HG02588 (cell line): ENCODE measurements around the gene SPARCL1.
"Not testable (repeated sequence)": the region's sequence is repeated elsewhere in the genome, so short reads cannot be mapped to it uniquely, and the experiment has no call there.

Source experiments
- ATAC-seq: cut with Tn5 transposase; IDR thresholded peaks from one replicate; pipeline ENCODE4 v1.9.1; 2021; ENCODE audit warnings: mild to moderate bottlenecking, moderate library complexity; ENCODE audit not compliant: unreplicated experiment

SPARCL1 gene

GRCh38 chr4:87529187-87529586 is at the start of gene SPARCL1:
Gene SPARCL1 (minus strand): TSS chr4:87529376. CDS start chr4:87499574, 29,802 bp downstream.
- ATAC-seq: no peak

GRCh38 chr4:87575983-87576382 is 46.8 kb upstream of the SPARCL1 start:
- ATAC-seq: no peak

GRCh38 chr4:87575408-87575807 is 46.2 kb upstream of the SPARCL1 start:
- no peak for ATAC-seq

GRCh38 chr4:87574996-87575395 is 45.8 kb upstream of the SPARCL1 start:
- no peak for ATAC-seq

GRCh38 chr4:87574376-87574775 is 45.2 kb upstream of the SPARCL1 start:
- ATAC-seq: not testable (repeated sequence)

- no peak for ATAC-seq
Measured at GRCh38 chr4:87570290-87570805, 41.2 kb upstream of the SPARCL1 start.

GRCh38 chr4:87567191-87567590 is 38.0 kb upstream of the SPARCL1 start:
- no peak for ATAC-seq

- ATAC-seq: no peak
Measured at GRCh38 chr4:87566276-87566675, 37.1 kb upstream of the SPARCL1 start.

- ATAC-seq: no peak
Measured at GRCh38 chr4:87565746-87566145, 36.6 kb upstream of the SPARCL1 start.

- no peak for ATAC-seq
Measured at GRCh38 chr4:87560802-87561201, 31.6 kb upstream of the SPARCL1 start.

GRCh38 chr4:87559090-87559837 is 30.1 kb upstream of the SPARCL1 start:
- ATAC-seq: peak; percentile 100

- no peak for ATAC-seq
Measured at GRCh38 chr4:87557348-87557747, 28.2 kb upstream of the SPARCL1 start.

GRCh38 chr4:87555773-87556619 is 26.8 kb upstream of the SPARCL1 start:
- ATAC-seq: no peak

- ATAC-seq: no peak
Measured at GRCh38 chr4:87553182-87553581, 24.0 kb upstream of the SPARCL1 start.

GRCh38 chr4:87551361-87551760 is 22.2 kb upstream of the SPARCL1 start:
- no peak for ATAC-seq

- no peak for ATAC-seq
Measured at GRCh38 chr4:87547016-87547708, 18.0 kb upstream of the SPARCL1 start.

- ATAC-seq: no peak
Measured at GRCh38 chr4:87545052-87545451, 15.9 kb upstream of the SPARCL1 start.

GRCh38 chr4:87543835-87544461 is 14.8 kb upstream of the SPARCL1 start:
- ATAC-seq: no peak

- no peak for ATAC-seq
Measured at GRCh38 chr4:87542734-87543312, 13.6 kb upstream of the SPARCL1 start.

- no peak for ATAC-seq
Measured at GRCh38 chr4:87541956-87542709, 13.0 kb upstream of the SPARCL1 start.
